ENCODE measurements around the gene EPB41.
"Not testable (repeated sequence)": the region's sequence is repeated elsewhere in the genome, so short reads cannot be mapped to it uniquely, and the experiment has no call there.

The EPB41 gene

GRCh38 chr1:28983091-28983490, 68.7 kb downstream of the EPB41 start:
- DNase-seq, result no peak

GRCh38 chr1:28983509-28984310, 69.3 kb downstream of the EPB41 start:
- DNase-seq, result no peak

- no peak for DNase-seq
Observed at GRCh38 chr1:28984311-28984684, 69.9 kb downstream of the EPB41 start.

DNA sequence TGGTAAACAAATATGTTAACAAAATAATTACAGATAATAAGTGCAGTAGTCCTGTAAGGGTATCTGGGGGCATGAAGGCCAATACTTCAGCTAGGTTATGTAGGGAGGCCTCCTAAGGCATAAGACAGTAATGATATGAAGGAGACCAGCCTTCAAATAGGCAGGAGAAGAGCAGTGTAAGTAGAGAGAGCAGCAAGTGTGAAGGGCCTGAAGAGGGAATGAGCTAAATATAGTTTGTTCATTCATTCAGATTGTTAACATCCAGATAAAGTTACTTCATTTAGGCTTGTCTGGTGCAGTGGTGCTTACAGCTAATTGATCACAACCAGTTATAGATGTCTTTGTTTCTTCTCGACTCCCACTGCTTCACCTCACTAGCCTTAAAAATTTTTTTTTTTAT, 71.1 kb downstream of the EPB41 start:
- no peak for DNase-seq

- no peak for DNase-seq
Observed at GRCh38 chr1:28986306-28986910, 72.0 kb downstream of the EPB41 start.

GRCh38 chr1:29002792-29003191, 88.4 kb downstream of the EPB41 start:
- no peak for DNase-seq

- no peak for DNase-seq
Observed at GRCh38 chr1:29004288-29004687, 89.9 kb downstream of the EPB41 start.

DNA sequence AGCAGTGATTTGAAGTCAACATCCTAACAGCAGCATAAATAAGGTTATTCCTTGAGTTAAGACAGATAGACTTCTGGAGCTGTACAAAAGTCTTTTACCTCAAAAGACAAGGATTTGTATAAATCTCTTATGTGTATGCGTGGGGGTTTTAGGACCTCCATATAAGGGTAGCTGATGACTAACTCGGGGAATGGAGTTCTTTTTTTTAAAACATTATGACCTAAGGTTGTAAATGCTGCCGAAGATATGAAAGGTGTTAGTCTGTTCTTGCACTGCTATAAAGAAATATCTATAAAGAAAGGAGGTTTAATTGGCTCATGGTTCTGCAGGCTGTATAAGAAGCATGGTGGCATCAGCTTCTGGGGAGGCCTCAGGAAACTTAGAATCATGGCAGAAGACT, 90.4 kb downstream of the EPB41 start:
- no peak for DNase-seq

DNA sequence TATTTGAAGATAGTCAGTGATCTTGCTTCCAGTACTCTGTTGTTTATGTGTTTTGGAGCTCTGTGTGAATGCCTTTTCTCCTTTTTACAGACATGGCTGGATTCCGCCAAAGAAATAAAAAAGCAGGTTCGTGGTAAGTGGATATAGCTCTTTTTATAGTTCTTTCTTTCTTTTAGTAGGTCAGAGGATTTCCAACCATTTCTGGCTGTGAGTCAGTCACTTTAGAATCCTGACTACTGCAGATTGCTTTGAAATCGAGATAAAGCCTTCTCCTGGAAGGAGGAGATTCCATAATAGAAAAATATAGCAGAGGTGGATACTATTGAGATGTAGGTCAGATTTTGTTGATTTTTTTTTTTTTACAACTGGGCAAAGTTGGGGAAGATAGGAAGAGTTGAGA, 97.4 kb downstream of the EPB41 start:
- no peak for DNase-seq

GRCh38 chr1:29017235-29017634, 102.9 kb downstream of the EPB41 start:
- no peak for DNase-seq

DNA sequence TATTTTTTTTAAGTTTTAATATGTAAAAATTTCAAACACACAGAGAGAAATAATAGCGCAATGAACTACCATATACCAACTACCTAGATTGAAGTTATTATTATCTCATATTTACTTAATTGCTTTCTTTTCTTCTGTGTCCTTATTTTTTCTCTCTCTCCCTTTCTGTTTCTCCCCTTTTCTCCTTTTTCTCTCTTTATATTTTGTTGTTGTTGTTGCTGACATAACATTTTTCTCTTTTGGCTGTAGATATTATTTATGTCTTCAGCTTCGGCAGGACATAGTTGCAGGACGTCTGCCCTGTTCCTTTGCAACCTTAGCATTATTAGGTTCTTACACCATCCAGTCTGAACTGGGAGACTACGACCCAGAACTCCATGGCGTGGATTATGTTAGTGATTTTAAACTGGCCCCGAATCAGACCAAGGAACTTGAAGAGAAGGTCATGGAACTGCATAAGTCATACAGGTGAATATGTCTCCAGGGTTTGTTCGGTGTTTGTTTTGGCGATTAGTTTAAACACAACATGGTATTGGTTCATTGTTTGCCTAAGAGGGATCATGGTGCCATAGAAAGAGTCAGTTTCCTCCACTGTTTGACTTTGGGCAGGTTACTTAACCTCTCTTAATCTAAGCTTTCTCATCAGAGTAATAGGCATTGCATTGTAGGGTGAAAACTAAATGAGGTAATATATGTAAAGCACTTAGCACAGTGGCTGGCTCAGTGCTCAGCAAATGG, 103.8 kb downstream of the EPB41 start:
- no peak for DNase-seq

DNA sequence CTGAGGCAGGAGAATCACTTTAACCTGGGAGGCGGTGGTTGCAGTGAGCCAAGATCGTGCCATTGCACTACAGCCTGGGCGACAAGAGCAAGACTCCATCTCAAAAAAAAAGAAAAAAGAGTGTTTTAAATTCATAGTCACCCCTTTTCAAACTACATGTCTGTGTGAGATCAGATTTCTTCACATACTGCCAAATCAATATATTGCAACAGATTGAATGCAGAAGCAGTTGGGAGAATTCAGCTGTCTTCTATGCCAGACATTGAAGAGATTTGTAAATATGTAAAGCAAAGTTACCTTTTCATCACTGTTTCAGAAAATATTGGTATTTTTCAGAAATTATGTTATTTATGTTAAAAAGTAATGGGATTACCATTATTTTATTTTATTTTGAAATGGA, 108.3 kb downstream of the EPB41 start:
- no peak for DNase-seq

DNA sequence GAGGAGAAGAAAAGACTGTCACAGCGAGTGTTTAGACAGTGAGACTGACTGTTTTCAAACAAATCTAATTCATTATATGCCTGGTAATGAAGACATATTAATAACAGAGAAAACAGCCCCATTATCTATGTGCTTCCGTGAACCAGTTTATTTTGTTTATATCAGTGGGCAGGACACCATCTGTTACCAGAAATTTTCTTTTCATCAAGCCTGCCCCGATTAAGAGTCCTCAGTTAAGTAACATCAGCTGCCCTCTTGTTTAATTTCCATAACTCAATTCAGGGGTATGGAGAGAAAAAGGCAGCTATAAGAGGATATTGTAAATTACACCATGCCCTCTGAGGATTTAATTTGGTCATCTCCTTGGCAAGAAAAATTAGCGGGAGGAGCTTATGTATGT, 115.3 kb downstream of the EPB41 start:
- peak; percentile 35 for DNase-seq

DNA sequence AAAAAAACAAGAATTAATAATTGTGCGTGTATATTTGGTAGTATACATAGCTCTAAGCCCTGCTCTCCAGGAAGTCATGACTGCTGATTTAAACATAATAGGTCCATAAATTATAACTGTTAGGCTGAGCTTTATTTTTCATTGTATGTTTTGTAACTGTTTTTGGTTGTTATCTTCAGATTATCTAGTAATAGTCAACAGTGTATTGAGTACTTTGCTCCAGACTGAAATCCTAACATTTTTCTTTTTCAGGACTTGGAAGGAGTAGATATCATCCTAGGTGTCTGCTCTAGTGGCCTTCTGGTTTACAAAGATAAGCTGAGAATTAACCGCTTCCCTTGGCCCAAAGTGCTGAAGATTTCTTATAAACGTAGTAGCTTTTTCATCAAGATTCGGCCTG, 118.5 kb downstream of the EPB41 start:
- no peak for DNase-seq

DNA sequence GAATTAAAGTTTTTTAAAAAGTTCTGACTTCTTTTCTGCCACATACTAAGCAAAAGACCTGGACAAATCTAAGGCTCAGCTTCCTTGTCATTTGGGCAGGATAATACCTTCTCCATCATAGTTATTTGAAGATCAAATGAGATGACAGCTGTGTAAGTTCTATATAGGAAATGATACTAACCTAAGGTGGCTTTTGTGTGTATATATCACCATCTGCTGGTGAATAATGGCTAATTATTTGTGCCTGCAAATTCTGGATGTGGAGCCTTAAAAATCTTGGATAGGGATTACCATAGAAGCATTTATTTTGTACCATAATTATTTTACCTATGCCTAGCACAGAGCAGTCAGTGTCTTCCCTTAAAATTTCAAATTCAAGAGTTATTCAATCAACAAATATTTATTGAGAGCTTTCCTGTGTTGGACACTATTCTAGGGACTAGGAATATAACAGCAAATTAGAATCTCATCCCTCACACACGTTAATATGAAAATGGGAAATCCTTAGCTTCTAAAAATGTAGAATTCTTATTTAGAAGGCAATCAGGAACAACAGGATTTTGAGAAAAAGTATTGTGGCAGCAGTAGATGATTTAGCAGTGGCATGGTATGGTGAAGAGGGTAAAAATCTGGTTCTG, 119.6 kb downstream of the EPB41 start:
- DNase-seq, result peak; percentile 17

GRCh38 chr1:29043274-29043965, 129.1 kb downstream of the EPB41 start:
- no peak for DNase-seq

DNA sequence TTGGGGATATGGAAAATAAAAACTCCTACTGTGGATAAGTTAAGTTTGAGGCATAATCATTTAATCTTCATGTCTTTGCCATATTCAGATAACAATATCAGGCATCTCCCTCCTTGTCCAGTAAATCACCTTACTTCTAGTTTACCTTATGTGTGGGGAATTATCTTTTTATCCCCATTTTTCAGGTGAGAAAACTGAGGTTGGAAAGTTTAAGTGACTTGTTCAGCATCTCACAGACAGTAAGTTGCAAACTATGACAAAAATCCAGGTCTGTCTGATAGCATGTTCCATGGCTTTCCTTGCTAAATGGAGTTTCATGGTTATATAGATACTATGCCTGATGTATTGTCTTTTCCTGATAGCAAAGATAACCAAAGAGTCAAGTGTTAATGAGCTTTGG, 129.6 kb downstream of the EPB41 start:
- no peak for DNase-seq

DNA sequence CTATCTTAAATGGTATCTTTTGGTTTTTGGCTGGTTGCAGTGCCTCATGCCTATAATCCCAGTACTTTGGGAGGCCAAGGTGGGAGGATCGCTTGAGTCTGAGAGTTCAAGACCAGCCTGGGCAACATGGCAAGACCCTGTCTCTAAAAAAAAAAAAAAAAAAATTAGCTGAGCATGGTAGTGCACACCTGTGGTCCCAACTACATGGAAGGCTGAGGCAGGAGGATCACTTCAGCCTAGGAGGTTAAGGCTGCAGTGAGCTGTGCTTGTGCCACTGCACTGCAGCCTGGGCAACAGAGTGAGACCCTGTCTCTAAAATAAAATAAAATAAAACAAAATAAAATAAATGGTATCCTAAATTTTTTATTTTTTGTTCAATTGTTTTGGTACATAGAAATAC, 131.3 kb downstream of the EPB41 start:
- DNase-seq, result not testable (repeated sequence)

DNA sequence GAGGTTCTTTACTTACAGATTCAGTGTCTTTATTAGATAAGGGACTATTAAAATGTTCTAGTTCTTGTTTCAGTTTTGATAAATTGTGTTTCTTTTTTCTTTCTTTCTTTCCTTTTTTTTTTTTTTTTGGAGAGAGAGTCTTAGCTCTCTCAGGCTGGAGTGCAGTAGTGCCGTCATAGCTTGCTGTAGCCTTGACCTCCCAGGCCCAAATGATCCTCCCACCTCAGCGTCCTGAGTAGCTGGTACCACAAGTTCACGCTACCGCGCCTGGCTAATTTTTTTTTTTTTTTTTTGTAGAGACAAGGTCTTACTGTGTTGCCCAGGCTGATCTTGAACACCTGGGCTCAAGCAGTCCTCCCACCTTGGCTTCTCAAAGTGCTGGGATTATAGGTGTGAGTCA, 132.8 kb downstream of the EPB41 start:
- DNase-seq, result no peak

GRCh38 chr1:29050166-29050565, 135.8 kb downstream of the EPB41 start:
- DNase-seq, result no peak

- no peak for DNase-seq
Observed at GRCh38 chr1:29052100-29052499, 137.7 kb downstream of the EPB41 start.

- no peak for DNase-seq
Observed at GRCh38 chr1:29052941-29053340, 138.6 kb downstream of the EPB41 start.

- no peak for DNase-seq
Observed at GRCh38 chr1:29055160-29055559, 140.8 kb downstream of the EPB41 start.

Data from NCI-H146 (cell line).